ENCODE measurements around the gene LRRC51. TPM values are rescaled to one million over a fixed set of nuclear protein-coding genes. Genes with fewer than 3 reads are reported as not detected.
"Not testable (repeated sequence)": the region's sequence is repeated elsewhere in the genome, so short reads cannot be mapped to it uniquely, and the experiment has no call there.

The LRRC51 gene
- total RNA-seq, 2 experiments from 2014 or later = 4.0 to 9.2 TPM

- H3K36me3 Mint-ChIP-seq = no peaks in the 10 kb centered on the region
- H3K4me3 Mint-ChIP-seq = no peak overlapping the region
- ATAC-seq = no peak
- H3K27me3 Mint-ChIP-seq = peaks cover 11% of the 10 kb centered on the region
- DNase-seq = no peak
- H3K9me3 Mint-ChIP-seq (ENCODE audit: low read depth) = peaks cover 2% of the 10 kb centered on the region
- peaks cover 16% of the 10 kb centered on the region for H3K4me1 Mint-ChIP-seq
- CTCF ChIA-PET = interaction anchor here (2.8 kb wide), 1 partner anchor 23 kb away, joined by 11 read pairs; no protein-coding TSS in a partner anchor
- no peak overlapping the region for H3K27ac Mint-ChIP-seq
These were observed 40.3 kb downstream of the LRRC51 start for GRCh38 chr11:72120930-72121329.

GRCh38 chr11:72122607-72123006 lies 42.0 kb downstream of the LRRC51 start:
- CTCF ChIA-PET = interaction anchor here (1.5 to 2.8 kb wide), 2 partner anchors 10 to 22 kb away, joined by 4 to 11 read pairs; partner anchors contain the start of gene ANAPC15
- ATAC-seq (no peak), DNase-seq (no peak)
- peaks cover 3% of the 10 kb centered on the region for H3K36me3 Mint-ChIP-seq
- no peak overlapping the region for H3K27ac Mint-ChIP-seq
- H3K9me3 Mint-ChIP-seq (ENCODE audit: low read depth) = peaks cover 5% of the 10 kb centered on the region
- peaks cover 14% of the 10 kb centered on the region for H3K27me3 Mint-ChIP-seq
- H3K4me1 Mint-ChIP-seq = peaks cover 12% of the 10 kb centered on the region
- no peak overlapping the region for H3K4me3 Mint-ChIP-seq

GRCh38 chr11:72123117-72123653 lies 42.5 kb downstream of the LRRC51 start:
- H3K9me3 Mint-ChIP-seq (ENCODE audit: low read depth) = peaks cover 7% of the 10 kb centered on the region
- H3K4me1 Mint-ChIP-seq = peaks cover 11% of the 10 kb centered on the region
- peaks cover 5% of the 10 kb centered on the region for H3K36me3 Mint-ChIP-seq
- CTCF ChIA-PET = interaction anchor here (0.5 to 2.8 kb wide), 3 partner anchors 11 to 21 kb away, joined by 3 to 11 read pairs (median 4); partner anchors contain the start of gene ANAPC15
- no peak overlapping the region for H3K4me3 Mint-ChIP-seq
- peaks cover 19% of the 10 kb centered on the region for H3K27me3 Mint-ChIP-seq
- ATAC-seq = no peak
- H3K27ac Mint-ChIP-seq = no peak overlapping the region
- DNase-seq = no peak

GRCh38 chr11:72124046-72124445 lies 43.4 kb downstream of the LRRC51 start:
- Mint-ChIP-seq H3K36me3 (peaks cover 11% of the 10 kb centered on the region), H3K4me3 (no peak overlapping the region), H3K9me3 (ENCODE audit: low read depth) (peaks cover 11% of the 10 kb centered on the region), H3K4me1 (peaks cover 6% of the 10 kb centered on the region), H3K27me3 (peaks cover 26% of the 10 kb centered on the region), H3K27ac (no peak overlapping the region)
- CTCF ChIA-PET = interaction anchor here (2.3 kb wide), 1 partner anchor 20 kb away, joined by 8 read pairs; no protein-coding TSS in a partner anchor
- ATAC-seq (no peak), DNase-seq (no peak)

GRCh38 chr11:72125956-72126355 lies 45.3 kb downstream of the LRRC51 start:
- no peak for DNase-seq
- H3K27ac Mint-ChIP-seq = no peak overlapping the region
- CTCF ChIA-PET = interaction anchor here (0.9 to 2.3 kb wide), 3 partner anchors 15 to 19 kb away, joined by 3 to 8 read pairs (median 4); no protein-coding TSS in a partner anchor
- ATAC-seq = no peak
- no peaks in the 10 kb centered on the region for H3K4me1 Mint-ChIP-seq
- H3K36me3 Mint-ChIP-seq = peaks cover 12% of the 10 kb centered on the region
- H3K9me3 Mint-ChIP-seq (ENCODE audit: low read depth) = peaks cover 11% of the 10 kb centered on the region
- H3K27me3 Mint-ChIP-seq = peaks cover 32% of the 10 kb centered on the region
- no peak overlapping the region for H3K4me3 Mint-ChIP-seq

- H3K9me3 Mint-ChIP-seq (ENCODE audit: low read depth) = peaks cover 11% of the 10 kb centered on the region
- DNase-seq (no peak), ATAC-seq (no peak)
- peaks cover 12% of the 10 kb centered on the region for H3K36me3 Mint-ChIP-seq
- H3K4me3 Mint-ChIP-seq = no peak overlapping the region
- CTCF ChIA-PET = interaction anchor here (0.7 to 1.2 kb wide), 3 partner anchors 16 to 115 kb away, joined by 3 to 8 read pairs (median 4); no protein-coding TSS in a partner anchor
- peaks cover 42% of the 10 kb centered on the region for H3K27me3 Mint-ChIP-seq
- no peaks in the 10 kb centered on the region for H3K4me1 Mint-ChIP-seq
- no peak overlapping the region for H3K27ac Mint-ChIP-seq
These were observed 47.3 kb downstream of the LRRC51 start for GRCh38 chr11:72127923-72128322.

- CTCF ChIA-PET = no interaction called here
- DNase-seq (no peak), ATAC-seq (no peak)
- no peak overlapping the region for H3K27ac Mint-ChIP-seq
- H3K4me1 Mint-ChIP-seq = no peaks in the 10 kb centered on the region
- H3K4me3 Mint-ChIP-seq = no peak overlapping the region
- H3K36me3 Mint-ChIP-seq = peaks cover 12% of the 10 kb centered on the region
- H3K27me3 Mint-ChIP-seq = peaks cover 53% of the 10 kb centered on the region
- peaks cover 11% of the 10 kb centered on the region for H3K9me3 Mint-ChIP-seq (ENCODE audit: low read depth)
These were observed 48.7 kb downstream of the LRRC51 start for GRCh38 chr11:72129381-72129780.

- H3K27me3 Mint-ChIP-seq = peaks cover 48% of the 10 kb centered on the region
- CTCF ChIA-PET = interaction anchor here (1.7 kb wide), 1 partner anchor 11 kb away, joined by 6 read pairs; no protein-coding TSS in a partner anchor
- no peak for DNase-seq
- no peak overlapping the region for H3K27ac Mint-ChIP-seq
- peaks cover 14% of the 10 kb centered on the region for H3K36me3 Mint-ChIP-seq
- ATAC-seq = no peak
- no peak overlapping the region for H3K4me3 Mint-ChIP-seq
- peaks cover 11% of the 10 kb centered on the region for H3K9me3 Mint-ChIP-seq (ENCODE audit: low read depth)
- H3K4me1 Mint-ChIP-seq = peaks cover 11% of the 10 kb centered on the region
These were observed 52.0 kb downstream of the LRRC51 start for GRCh38 chr11:72132646-72133045.

GRCh38 chr11:72135473-72135872 lies 54.8 kb downstream of the LRRC51 start, which contains the start of gene FOLR3:
Gene FOLR3, plus strand, starts transcription at chr11:72135725. Its CDS starts 228 bp downstream, at chr11:72135953.
- H3K27me3 Mint-ChIP-seq = peaks cover 30% of the 10 kb centered on the region
- not testable (repeated sequence) for H3K4me3 Mint-ChIP-seq; H3K36me3 Mint-ChIP-seq; ATAC-seq; H3K9me3 Mint-ChIP-seq (ENCODE audit: low read depth); DNase-seq; H3K27ac Mint-ChIP-seq
- peaks cover 18% of the 10 kb centered on the region for H3K4me1 Mint-ChIP-seq
- CTCF ChIA-PET = interaction anchor here (1.0 to 1.2 kb wide), 2 partner anchors 8 to 9 kb away, joined by 3 read pairs; no protein-coding TSS in a partner anchor

- H3K27ac Mint-ChIP-seq = no peak overlapping the region
- peaks cover 24% of the 10 kb centered on the region for H3K4me1 Mint-ChIP-seq
- ATAC-seq = no peak
- peaks cover 4% of the 10 kb centered on the region for H3K9me3 Mint-ChIP-seq (ENCODE audit: low read depth)
- no peak for DNase-seq
- H3K36me3 Mint-ChIP-seq = peaks cover 5% of the 10 kb centered on the region
- H3K4me3 Mint-ChIP-seq = no peak overlapping the region
- peaks cover 30% of the 10 kb centered on the region for H3K27me3 Mint-ChIP-seq
- CTCF ChIA-PET = interaction anchor here (1.0 kb wide), 1 partner anchor 8 kb away, joined by 3 read pairs; no protein-coding TSS in a partner anchor
These were observed 55.4 kb downstream of the LRRC51 start for GRCh38 chr11:72135891-72136683.

- H3K27ac Mint-ChIP-seq = no peak overlapping the region
- peaks cover 4% of the 10 kb centered on the region for H3K9me3 Mint-ChIP-seq (ENCODE audit: low read depth)
- H3K27me3 Mint-ChIP-seq = peaks cover 23% of the 10 kb centered on the region
- H3K4me1 Mint-ChIP-seq = peaks cover 31% of the 10 kb centered on the region
- CTCF ChIA-PET = interaction anchor here (1.0 to 1.3 kb wide), 2 partner anchors 112 to 335 kb away, joined by 3 read pairs; no protein-coding TSS in a partner anchor
- DNase-seq (no peak), ATAC-seq (no peak)
- H3K36me3 Mint-ChIP-seq = peaks cover 5% of the 10 kb centered on the region
- no peak overlapping the region for H3K4me3 Mint-ChIP-seq
These were observed 56.1 kb downstream of the LRRC51 start for GRCh38 chr11:72136684-72137262.

- CTCF ChIA-PET = interaction anchor here (1.6 kb wide), 1 partner anchor 114 kb away, joined by 5 read pairs; no protein-coding TSS in a partner anchor
- Mint-ChIP-seq H3K27me3 (peaks cover 4% of the 10 kb centered on the region), H3K4me1 (peaks cover 44% of the 10 kb centered on the region), H3K9me3 (ENCODE audit: low read depth) (peaks cover 4% of the 10 kb centered on the region), H3K27ac (no peak overlapping the region), H3K36me3 (peaks cover 5% of the 10 kb centered on the region), H3K4me3 (no peak overlapping the region)
- ATAC-seq = no peak
- no peak for DNase-seq
These were observed 58.3 kb downstream of the LRRC51 start for GRCh38 chr11:72138821-72139390.

GRCh38 chr11:72139500-72139899 lies 58.9 kb downstream of the LRRC51 start:
- DNase-seq = no peak

More at GRCh38 chr11:72139500-72139899, 58.9 kb downstream of the LRRC51 start:
- peaks cover 4% of the 10 kb centered on the region for H3K9me3 Mint-ChIP-seq (ENCODE audit: low read depth)
- no peak for ATAC-seq
- CTCF ChIA-PET = interaction anchor here (1.6 kb wide), 1 partner anchor 114 kb away, joined by 5 read pairs; no protein-coding TSS in a partner anchor
- H3K27me3 Mint-ChIP-seq = peaks cover 2% of the 10 kb centered on the region
- H3K4me1 Mint-ChIP-seq = peaks cover 46% of the 10 kb centered on the region
- no peak overlapping the region for H3K4me3 Mint-ChIP-seq
- no peak overlapping the region for H3K27ac Mint-ChIP-seq
- H3K36me3 Mint-ChIP-seq = peaks cover 5% of the 10 kb centered on the region

All from activated CD8-positive, alpha-beta memory T cell treated with anti-CD3 and anti-CD28 coated beads, Interleukin-2, amount 10 ng/mL, durations not matched to agents 7 days and 5 days (primary cell).